Endothelial cell of umbilical vein (primary cell): ENCODE measurements around the gene NLRP9. TPM values are rescaled to one million over a fixed set of nuclear protein-coding genes. Genes with fewer than 3 reads are reported as not detected.

Source experiments
- BruUV-seq: library from RNA; stranded (reverse); fragments of 400-500 nt; replicated peaks from 2 replicates; lab custom pipeline; 2021; lab: Mats Ljungman, UMichigan
- CTCF ChIA-PET: fragments of 300-600, 350-600 bp; sonication (Branson Sonifier 250); formaldehyde crosslinking; loops from one replicate; lab custom pipeline; 2021; ENCODE audit warnings: antibody characterized with exemption, inconsistent platforms; lab: Charles Lee
- POLR2A ChIA-PET: fragments of 300-600, 350-600 bp; sonication (Branson Sonifier 250); formaldehyde crosslinking; loops from one replicate; lab custom pipeline; 2021; ENCODE audit warnings: antibody characterized with exemption, inconsistent platforms; lab: Charles Lee
- DNase-seq: peaks from one replicate; pipeline ENCODE4 v3.0.0-alpha.2; 2011; ENCODE audit warnings: low read depth, low spot score
- FAIRE-seq: peaks from 2 replicates; lab custom pipeline; 2011; peaks lifted over from hg19 to GRCh38; lab: Jason Lieb, UNC
- H2AFZ ChIP-seq: 2 replicates; pipeline ENCODE4 v1.6.0; 2012; ENCODE audit warnings: low read depth, low read length, control low read depth, inconsistent platforms
- H3K27ac ChIP-seq: 2 replicates; pipeline ENCODE4 v1.5.1; 2011; ENCODE audit warnings: low read depth, mild to moderate bottlenecking, control low read depth, low read length, moderate library complexity; ENCODE audit not compliant: insufficient read depth
- H3K27me3 ChIP-seq, 2 experiments: 2 replicates each; pipeline versions ENCODE4 v1.6.0 to v1.6.1; 2011; ENCODE audit warnings: low read length in 2 of 2, mixed read lengths in 1 of 2; ENCODE audit not compliant: control insufficient read depth in 2 of 2, insufficient read depth in 2 of 2
- H3K36me3 ChIP-seq, 2 experiments: 2 replicates in 1 of 2; 3 replicates in 1 of 2; pipeline ENCODE4 v1.5.1; 2011; ENCODE audit warnings: low read length in 2 of 2, mild to moderate bottlenecking in 1 of 2, moderate library complexity in 1 of 2; ENCODE audit not compliant: control insufficient read depth in 2 of 2, insufficient read depth in 2 of 2; ENCODE audit errors: extremely low read depth in 1 of 2
- H3K4me1 ChIP-seq: 3 replicates; pipeline ENCODE4 v1.5.1; 2011; ENCODE audit warnings: mild to moderate bottlenecking, low read length; ENCODE audit not compliant: control insufficient read depth, insufficient read depth; ENCODE audit errors: extremely low read depth
- H3K4me2 ChIP-seq: 2 replicates; pipeline ENCODE4 v1.6.1; 2011; ENCODE audit warnings: low read length, control low read depth, mixed read lengths; ENCODE audit not compliant: insufficient read depth
- H3K4me3 ChIP-seq, 3 experiments: fragments of 200-600 bp in 1 of 3; sonication (generic), shearing (Covaris generic) in 1 of 3; replicated peaks in 1 of 3; 2 replicates each; pipeline ENCODE4 v1.5.1; 2011 to 2016; ENCODE audit warnings: control low read depth in 3 of 3, low read length in 3 of 3, mild to moderate bottlenecking in 2 of 3, inconsistent platforms in 1 of 3, low read depth in 1 of 3, moderate library complexity in 1 of 3; ENCODE audit not compliant: insufficient read depth in 1 of 3
- H3K79me2 ChIP-seq: 2 replicates; pipeline ENCODE4 v1.6.0; 2012; ENCODE audit warnings: low read length, inconsistent platforms; ENCODE audit not compliant: control insufficient read depth, insufficient read depth
- H3K9ac ChIP-seq: replicated peaks from 2 replicates; pipeline ENCODE3; 2011; ENCODE audit warnings: low read length, control low read depth; ENCODE audit not compliant: insufficient read depth; ENCODE audit errors: extremely low read depth
- H3K9me1 ChIP-seq: replicated peaks from 3 replicates; pipeline ENCODE4 v1.6.0; 2011; ENCODE audit warnings: mild to moderate bottlenecking, low read length; ENCODE audit not compliant: control insufficient read depth, insufficient read depth; ENCODE audit errors: extremely low read depth
- H3K9me3 ChIP-seq: replicated peaks from 2 replicates; pipeline ENCODE4 v1.5.1; 2012; ENCODE audit warnings: low read length, inconsistent platforms; ENCODE audit not compliant: control insufficient read depth, insufficient read depth
- H4K20me1 ChIP-seq: replicated peaks from 2 replicates; pipeline ENCODE3; 2011; ENCODE audit warnings: mild to moderate bottlenecking, low read length; ENCODE audit not compliant: control insufficient read depth, insufficient read depth; ENCODE audit errors: extremely low read depth
- CTCF ChIP-seq, 2 donors: IDR thresholded peaks; 1 replicate in 1 of 2; 2 replicates in 1 of 2; pipeline ENCODE4 v1.5.1; 2011; ENCODE audit warnings: low read length in 2 of 2, mild to moderate bottlenecking in 2 of 2, moderate library complexity in 2 of 2, control low read depth in 1 of 2, inconsistent platforms in 1 of 2, low read depth in 1 of 2; ENCODE audit not compliant: insufficient read depth in 1 of 2; ENCODE audit errors: extremely low read depth in 1 of 2
- EZH2 ChIP-seq: IDR thresholded peaks from 2 replicates; pipeline ENCODE4 v1.6.1; 2012; ENCODE audit warnings: borderline replicate concordance, low read depth, mild to moderate bottlenecking, moderate library complexity, low read length, inconsistent platforms; ENCODE audit not compliant: severe bottlenecking
- FOS ChIP-seq: IDR thresholded peaks from 2 replicates; pipeline ENCODE4 v1.6.1; 2011; ENCODE audit warnings: mild to moderate bottlenecking, low read length, moderate library complexity, borderline replicate concordance; ENCODE audit not compliant: insufficient read depth
- GATA2 ChIP-seq: IDR thresholded peaks from 2 replicates; pipeline ENCODE4 v1.7.0; 2011; ENCODE audit warnings: low read depth, mild to moderate bottlenecking, moderate library complexity, mixed read lengths, low read length; ENCODE audit not compliant: insufficient read length, insufficient read depth
- JUN ChIP-seq: IDR thresholded peaks from 2 replicates; pipeline ENCODE4 v1.6.1; 2011; ENCODE audit warnings: borderline replicate concordance, low read depth; ENCODE audit not compliant: insufficient read length, insufficient read depth
- MYC ChIP-seq: IDR thresholded peaks from one replicate; pipeline ENCODE4 v1.6.1; 2011; ENCODE audit warnings: mild to moderate bottlenecking, low read depth, low read length
- POLR2A ChIP-seq: IDR thresholded peaks from 2 replicates; pipeline ENCODE4 v1.6.1; 2012; ENCODE audit warnings: low read depth, mild to moderate bottlenecking, control low read depth, low read length
- POLR2AphosphoS5 ChIP-seq: IDR thresholded peaks from 2 replicates; pipeline ENCODE4 v1.6.1; 2012; ENCODE audit warnings: low read depth, mild to moderate bottlenecking, control low read depth, low read length, moderate library complexity; ENCODE audit not compliant: insufficient read depth
- dilution Hi-C: fragments of 300-500 bp; cut with MboI; formaldehyde crosslinking; loops from one replicate; pipeline ENCODE4 v1.15.0; 2019; ENCODE audit warnings: low sequenced_read_pairs; ENCODE audit not compliant: extremely low pct_ligation_motif_present
- intact Hi-C: fragments of 100-400 bp; cut with micrococcal nuclease; formaldehyde crosslinking; loops from one replicate; pipeline ENCODE4 v1.10.0; 2022
- polyA plus RNA-seq, 4 experiments: library from polyadenylated mRNA; depleted of rRNA in 3 of 4; stranded (reverse) in 3 of 4; unstranded in 1 of 4; fragments of >200 nt; gene quantifications; 2 replicates each; pipeline versions ENCODE4 v1.2.1 to v1.2.3, GENCODE V29; 2011 to 2012; ENCODE audit warnings: missing spikeins in 1 of 4
- total RNA-seq: library from RNA; stranded (reverse); gene quantifications from 2 replicates; pipeline ENCODE4 v1.2.3, GENCODE V29; 2021
- TF ChIP-seq, protein P1 (sequence below): IDR thresholded peaks from 2 replicates; pipeline ENCODE4 v1.6.1; 2011; ENCODE audit not compliant: insufficient read depth, insufficient read length

The NLRP9 gene
- total and polyA plus RNA-seq, 2 donors (not counting 3 experiments of a cell fraction or from before 2014, with no cell fraction given): not detected

- FAIRE-seq (no peak), DNase-seq (no peak)
- dilution Hi-C loops (no loop called here), intact Hi-C loops (no loop called here)
- no peak for TF ChIP-seq JUN
- TF ChIP-seq, protein P1, sequence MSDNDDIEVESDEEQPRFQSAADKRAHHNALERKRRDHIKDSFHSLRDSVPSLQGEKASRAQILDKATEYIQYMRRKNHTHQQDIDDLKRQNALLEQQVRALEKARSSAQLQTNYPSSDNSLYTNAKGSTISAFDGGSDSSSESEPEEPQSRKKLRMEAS: no peak
- no peak for TF ChIP-seq EZH2
- no peak for TF ChIP-seq POLR2A
- no peak for TF ChIP-seq GATA2
- no peak for TF ChIP-seq FOS
- TF ChIP-seq POLR2AphosphoS5: no peak
- no peak for TF ChIP-seq MYC
- TF ChIP-seq CTCF (IDR thresholded peaks at IDR 0.05; ENCODE audit: extremely low read depth in 1 of 2, insufficient read depth in 1 of 2, low read depth in 1 of 2, low read length in 2 of 2): no peak
- Histone ChIP-seq H3K27ac (peak overlapping the region; percentile 47), H2AFZ (no peak overlapping the region), H3K4me1 (peaks cover 44% of the 10 kb centered on the region), H3K79me2 (peaks cover 80% of the 10 kb centered on the region), H3K4me3 (peak overlapping the region in 1 of 3 experiments; percentile 38), H3K36me3 (peaks cover 13 to 21% of the 10 kb centered on the region in 2 experiments), H3K9me1 (no peaks in the 10 kb centered on the region), H3K4me2 (peak overlapping the region; percentile 91), H3K27me3 (no peaks in the 10 kb centered on the region), H4K20me1 (peaks cover 5% of the 10 kb centered on the region), H3K9ac (no peak overlapping the region), H3K9me3 (no peaks in the 10 kb centered on the region)
- BruUV-seq: no TSS peak
- CTCF ChIA-PET: interaction anchor here (0.8 to 1.3 kb wide), 4 partner anchors 20 to 132 kb away, joined by 3 to 4 read pairs (median 3); no protein-coding TSS in a partner anchor
- POLR2A ChIA-PET: no interaction called here
These were observed 61.2 kb downstream of the NLRP9 start for GRCh38 chr19:55676889-55677505.
